DND-41 (cell line): ENCODE measurements around the gene CSF3R.

ENCODE experiments used
- ATAC-seq: fragments of 200-7000 bp; cut with Tn5 transposase; 3 replicates; pipeline ENCODE4 v1.9.1; 2021; ENCODE audit warnings: low read depth; ENCODE audit not compliant: insufficient read depth
- DNase-seq: peaks from one replicate; pipeline ENCODE4 v3.0.0-alpha.2; 2020
- H2AFZ ChIP-seq: 2 replicates; pipeline ENCODE4 v1.6.0; 2012; ENCODE audit warnings: low read depth, low read length
- H3K27ac ChIP-seq: 2 replicates; pipeline ENCODE4 v1.5.1; 2012; ENCODE audit warnings: low read length, inconsistent platforms
- H3K27me3 ChIP-seq: fragments of 200-600 bp; sonication (generic); 2 replicates; pipeline ENCODE4 v1.6.0; 2012; ENCODE audit warnings: low read length, mild to moderate bottlenecking, inconsistent platforms; ENCODE audit not compliant: insufficient read depth, poor library complexity
- H3K36me3 ChIP-seq: 2 replicates; pipeline ENCODE4 v1.5.1; 2012; ENCODE audit warnings: low read length, inconsistent platforms; ENCODE audit not compliant: insufficient read depth
- H3K4me1 ChIP-seq: 2 replicates; pipeline ENCODE4 v1.5.1; 2012; ENCODE audit warnings: mild to moderate bottlenecking, low read length; ENCODE audit not compliant: insufficient read depth
- H3K4me2 ChIP-seq: 2 replicates; pipeline ENCODE4 v1.6.0; 2012; ENCODE audit warnings: mild to moderate bottlenecking, moderate library complexity, low read length, inconsistent platforms; ENCODE audit not compliant: insufficient read depth
- H3K4me3 ChIP-seq, 2 experiments: fragments of 200-600 bp in 1 of 2; shearing (Covaris generic) in 1 of 2; 2 replicates each; pipeline ENCODE4 v1.5.1; 2012 to 2016; ENCODE audit warnings: inconsistent platforms in 2 of 2, low read length in 2 of 2, mild to moderate bottlenecking in 2 of 2, low read depth in 1 of 2, moderate library complexity in 1 of 2
- H3K79me2 ChIP-seq: 2 replicates; pipeline ENCODE4 v1.6.0; 2012; ENCODE audit warnings: low read length, inconsistent platforms; ENCODE audit not compliant: insufficient read depth
- H3K9ac ChIP-seq: 2 replicates; pipeline ENCODE4 v1.6.0; 2012; ENCODE audit warnings: low read depth, mild to moderate bottlenecking, inconsistent platforms, low read length, moderate library complexity
- H3K9me3 ChIP-seq: 2 replicates; pipeline ENCODE4 v1.5.1; 2012; ENCODE audit warnings: low read length, moderate library complexity, mild to moderate bottlenecking, inconsistent platforms; ENCODE audit not compliant: insufficient read depth, severe bottlenecking
- H4K20me1 ChIP-seq: 2 replicates; pipeline ENCODE4 v1.6.0; 2012; ENCODE audit warnings: low read length; ENCODE audit not compliant: insufficient read depth
- EZH2 ChIP-seq: IDR thresholded peaks from 3 replicates; pipeline ENCODE4 v1.6.1; 2012; ENCODE audit warnings: borderline replicate concordance, low read depth, mild to moderate bottlenecking, moderate library complexity, low read length, inconsistent platforms; ENCODE audit not compliant: severe bottlenecking
- TF ChIP-seq, protein P1 (sequence below): IDR thresholded peaks from 2 replicates; pipeline ENCODE4 v1.5.1; 2012; ENCODE audit warnings: borderline replicate concordance, low read length, moderate library complexity, mild to moderate bottlenecking; ENCODE audit not compliant: poor library complexity, severe bottlenecking; ENCODE audit errors: extremely low read depth

CSF3R gene

DNA sequence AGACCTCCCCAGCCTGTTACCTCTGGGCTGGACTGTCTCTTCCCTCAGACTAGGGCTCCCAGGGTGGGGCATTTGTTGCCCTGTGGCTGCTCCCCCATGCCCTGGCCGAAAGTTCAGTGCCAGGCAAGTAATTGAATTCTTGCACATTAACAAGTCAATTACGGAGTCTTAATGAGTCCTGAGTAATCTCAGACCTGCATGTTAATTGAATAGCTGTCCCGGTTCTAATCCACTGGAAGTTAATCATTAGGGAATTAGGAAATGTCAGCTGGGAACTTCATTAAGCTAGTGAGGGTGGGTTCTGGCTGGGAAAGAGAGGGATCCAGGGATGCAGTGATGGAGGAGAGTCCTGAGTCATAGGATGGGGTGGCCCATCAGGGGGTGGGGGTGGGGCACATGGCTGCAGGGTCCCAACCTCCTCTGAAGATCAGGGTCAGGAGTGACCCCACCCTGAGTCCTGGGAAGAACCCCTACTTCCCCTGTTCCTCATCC is 47.1 kb upstream of the CSF3R start:
- Histone ChIP-seq H3K4me2 (no peak overlapping the region), H3K9me3 (no peaks in the 10 kb centered on the region), H2AFZ (no peak overlapping the region), H3K9ac (no peak overlapping the region), H3K27ac (no peak overlapping the region), H3K79me2 (no peaks in the 10 kb centered on the region), H3K4me1 (no peaks in the 10 kb centered on the region), H3K36me3 (no peaks in the 10 kb centered on the region), H3K4me3 (no peak overlapping the region), H4K20me1 (no peaks in the 10 kb centered on the region), H3K27me3 (peaks cover 2% of the 10 kb centered on the region)
- DNase-seq: no peak
- ATAC-seq: no peak
- no peak for TF ChIP-seq EZH2
- TF ChIP-seq, protein P1, sequence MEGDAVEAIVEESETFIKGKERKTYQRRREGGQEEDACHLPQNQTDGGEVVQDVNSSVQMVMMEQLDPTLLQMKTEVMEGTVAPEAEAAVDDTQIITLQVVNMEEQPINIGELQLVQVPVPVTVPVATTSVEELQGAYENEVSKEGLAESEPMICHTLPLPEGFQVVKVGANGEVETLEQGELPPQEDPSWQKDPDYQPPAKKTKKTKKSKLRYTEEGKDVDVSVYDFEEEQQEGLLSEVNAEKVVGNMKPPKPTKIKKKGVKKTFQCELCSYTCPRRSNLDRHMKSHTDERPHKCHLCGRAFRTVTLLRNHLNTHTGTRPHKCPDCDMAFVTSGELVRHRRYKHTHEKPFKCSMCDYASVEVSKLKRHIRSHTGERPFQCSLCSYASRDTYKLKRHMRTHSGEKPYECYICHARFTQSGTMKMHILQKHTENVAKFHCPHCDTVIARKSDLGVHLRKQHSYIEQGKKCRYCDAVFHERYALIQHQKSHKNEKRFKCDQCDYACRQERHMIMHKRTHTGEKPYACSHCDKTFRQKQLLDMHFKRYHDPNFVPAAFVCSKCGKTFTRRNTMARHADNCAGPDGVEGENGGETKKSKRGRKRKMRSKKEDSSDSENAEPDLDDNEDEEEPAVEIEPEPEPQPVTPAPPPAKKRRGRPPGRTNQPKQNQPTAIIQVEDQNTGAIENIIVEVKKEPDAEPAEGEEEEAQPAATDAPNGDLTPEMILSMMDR: no peak

DNA sequence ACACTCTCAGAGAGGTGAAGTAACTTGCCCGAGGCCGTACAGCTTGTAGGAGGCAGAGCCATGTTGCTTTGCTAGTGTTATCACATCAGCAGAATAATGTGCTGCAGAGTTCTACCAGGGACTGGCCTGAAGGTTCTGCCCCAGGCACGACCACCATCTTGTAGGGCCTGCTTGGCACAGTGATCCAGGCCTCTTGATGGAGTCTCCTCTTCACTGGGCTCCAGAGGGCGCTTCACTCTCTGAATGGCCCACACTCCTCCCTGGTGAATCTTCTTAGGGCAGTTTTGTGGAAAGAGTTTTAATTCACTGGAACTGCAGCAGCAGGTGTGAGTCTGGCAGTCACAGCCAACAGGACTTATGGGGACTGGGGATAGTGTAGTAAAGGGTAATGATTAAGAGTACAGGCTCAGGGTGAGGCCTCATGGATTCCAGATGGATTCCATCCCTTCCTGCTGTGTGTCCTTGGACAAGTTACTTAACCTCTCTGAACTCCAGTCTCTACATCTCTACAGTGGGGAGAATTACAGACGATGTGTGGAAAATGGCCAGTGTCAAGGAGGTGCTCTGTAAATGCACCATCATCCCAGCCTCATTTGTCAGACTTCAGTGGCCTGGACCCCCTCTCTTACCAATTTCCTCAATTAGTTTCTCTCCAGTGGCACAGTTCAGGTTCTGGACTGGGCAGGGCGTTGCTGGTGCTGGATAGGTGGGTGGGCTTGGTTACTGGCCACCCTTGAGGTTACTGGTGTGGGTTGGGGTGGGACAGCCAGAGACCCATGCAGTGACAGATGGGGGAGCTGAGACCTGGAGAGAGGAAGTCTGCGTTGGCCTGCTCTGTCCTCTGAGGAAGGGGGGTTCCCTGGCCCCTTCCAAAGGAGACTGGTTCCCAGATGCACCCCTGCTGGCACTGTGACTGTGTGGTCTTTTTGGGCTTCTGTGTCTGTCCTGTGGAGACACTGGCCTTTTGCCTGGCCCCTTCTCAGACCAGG is 45.9 kb upstream of the CSF3R start:
- no peak; the same call in 2 of the 3 replicates for ATAC-seq
- no peak overlapping the region for H2AFZ ChIP-seq

DNA sequence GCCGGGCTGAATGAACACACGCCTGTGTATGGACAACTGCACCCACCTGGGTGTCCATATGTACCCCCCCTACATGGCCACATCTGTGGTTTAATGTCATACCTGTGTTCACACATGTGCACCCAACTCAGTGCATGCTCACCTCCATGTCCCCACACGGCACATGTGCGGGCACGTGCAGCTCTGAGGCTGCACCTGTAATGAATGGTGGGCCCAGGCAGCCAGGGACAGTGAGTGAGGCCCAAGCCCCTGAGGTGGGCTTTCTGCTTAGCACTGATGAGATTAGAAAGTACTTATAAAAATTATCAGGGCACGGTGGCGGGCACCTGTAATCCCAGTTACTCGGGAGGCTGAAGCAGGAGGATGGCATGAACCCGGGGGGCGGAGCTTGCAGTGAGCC is 42.5 kb upstream of the CSF3R start:
- TF ChIP-seq, protein P1: no peak
- TF ChIP-seq EZH2: no peak
- ATAC-seq: no peak
- H4K20me1 ChIP-seq: no peaks in the 10 kb centered on the region
- no peak overlapping the region for H3K9ac ChIP-seq
- H3K4me2 ChIP-seq: no peak overlapping the region
- no peaks in the 10 kb centered on the region for H3K4me1 ChIP-seq
- H3K36me3 ChIP-seq: no peaks in the 10 kb centered on the region
- no peak overlapping the region for H3K4me3 ChIP-seq
- no peak for DNase-seq
- no peaks in the 10 kb centered on the region for H3K27me3 ChIP-seq
- no peaks in the 10 kb centered on the region for H3K79me2 ChIP-seq
- no peaks in the 10 kb centered on the region for H3K9me3 ChIP-seq
- H3K27ac ChIP-seq: no peak overlapping the region
- H2AFZ ChIP-seq: no peak overlapping the region

More for the DNA sequence above, 45.9 kb upstream of the CSF3R start:
- no peak overlapping the region for H3K4me3 ChIP-seq
- H3K36me3 ChIP-seq: no peaks in the 10 kb centered on the region
- no peaks in the 10 kb centered on the region for H3K9me3 ChIP-seq
- H3K4me1 ChIP-seq: no peaks in the 10 kb centered on the region
- no peak overlapping the region for H3K9ac ChIP-seq
- no peak for DNase-seq
- H3K79me2 ChIP-seq: no peaks in the 10 kb centered on the region
- no peaks in the 10 kb centered on the region for H3K27me3 ChIP-seq
- H3K27ac ChIP-seq: no peak overlapping the region
- no peak for TF ChIP-seq EZH2
- TF ChIP-seq, protein P1: peak; percentile 24
- no peak overlapping the region for H3K4me2 ChIP-seq
- H4K20me1 ChIP-seq: no peaks in the 10 kb centered on the region
